Measurements from ENCODE around the gene CPNE5.

Gene CPNE5

DNA sequence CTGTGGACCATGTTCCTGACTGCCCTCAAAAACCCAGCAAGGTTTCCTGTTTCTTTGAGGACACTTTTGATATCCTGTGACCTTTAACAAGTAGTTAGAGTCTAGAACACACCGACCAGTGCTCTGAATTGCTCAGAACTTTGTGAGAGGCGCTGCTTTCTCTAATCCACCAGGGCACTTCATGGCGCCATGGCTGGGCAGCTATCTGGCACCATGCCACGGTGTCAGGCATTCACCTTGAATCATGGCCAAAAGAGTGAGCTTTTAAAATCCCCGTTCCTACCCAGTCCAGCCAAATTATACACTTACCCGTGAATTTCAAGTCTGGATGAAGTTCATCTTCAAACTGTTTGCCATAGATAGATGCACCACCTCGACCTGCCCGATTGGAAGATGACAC lies 17.0 kb upstream of the CPNE5 start:
- DNase-seq, result no peak

DNA sequence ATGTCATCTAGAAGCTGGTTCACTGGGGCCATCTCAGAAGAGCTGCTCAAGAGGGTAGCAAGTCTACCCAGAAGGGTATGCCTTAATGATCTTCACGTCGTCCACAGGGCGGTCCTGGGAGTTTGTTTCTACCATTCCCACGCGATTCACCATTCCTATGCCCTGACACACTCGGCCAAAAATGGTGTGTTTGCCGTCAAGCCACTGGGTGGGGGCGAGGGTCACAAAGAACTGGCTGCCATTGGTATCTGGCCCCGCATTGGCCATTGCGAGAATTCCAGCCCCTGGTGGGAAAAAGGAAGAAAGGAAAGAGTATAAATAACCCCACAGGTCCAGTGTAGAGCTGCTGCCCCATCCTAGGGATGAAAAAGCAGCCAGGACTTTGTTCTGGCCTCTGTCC lies 16.5 kb upstream of the CPNE5 start:
- no peak for DNase-seq

DNA sequence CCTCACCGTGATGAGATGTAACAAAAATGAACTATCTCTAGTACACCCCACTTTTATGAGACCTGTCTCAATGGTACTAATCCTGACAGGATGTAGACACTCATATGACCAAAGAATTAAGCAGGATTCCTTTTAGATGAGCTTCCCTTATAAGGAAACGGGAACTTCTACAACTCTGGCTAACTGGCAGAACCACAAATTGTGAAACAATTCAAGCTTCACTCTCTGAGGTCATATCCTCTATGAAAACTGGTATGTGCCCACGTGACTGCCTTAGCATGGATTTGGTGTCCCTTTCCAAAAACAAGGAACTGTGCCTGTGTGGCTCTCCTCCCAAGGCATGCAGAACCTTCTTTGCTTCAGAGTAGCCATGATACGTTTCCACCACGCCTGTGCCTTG lies 14.1 kb upstream of the CPNE5 start:
- no peak for DNase-seq

- DNase-seq, result no peak
Observed at GRCh38 chr6:36852481-36853147, 13.4 kb upstream of the CPNE5 start.

DNA sequence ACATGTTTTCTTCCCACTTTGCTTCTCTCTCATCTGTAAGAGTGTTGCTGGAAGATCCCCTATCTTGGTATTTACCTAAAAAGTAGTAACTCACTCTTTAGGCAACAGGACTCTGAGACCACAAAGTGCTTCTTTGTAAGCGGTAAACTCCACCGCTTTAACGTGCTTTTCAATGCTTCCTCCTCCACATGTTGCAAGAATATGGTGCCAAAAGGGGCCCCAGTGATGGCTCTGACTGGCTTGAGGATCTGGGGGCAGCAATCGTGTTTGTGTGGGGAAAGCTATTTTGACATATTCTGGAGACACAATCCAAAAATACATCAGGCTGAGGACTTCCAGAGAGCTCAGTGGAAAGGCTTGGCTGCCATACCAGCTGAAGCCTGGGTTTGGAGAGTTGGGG lies 12.4 kb upstream of the CPNE5 start:
- no peak for DNase-seq

DNA sequence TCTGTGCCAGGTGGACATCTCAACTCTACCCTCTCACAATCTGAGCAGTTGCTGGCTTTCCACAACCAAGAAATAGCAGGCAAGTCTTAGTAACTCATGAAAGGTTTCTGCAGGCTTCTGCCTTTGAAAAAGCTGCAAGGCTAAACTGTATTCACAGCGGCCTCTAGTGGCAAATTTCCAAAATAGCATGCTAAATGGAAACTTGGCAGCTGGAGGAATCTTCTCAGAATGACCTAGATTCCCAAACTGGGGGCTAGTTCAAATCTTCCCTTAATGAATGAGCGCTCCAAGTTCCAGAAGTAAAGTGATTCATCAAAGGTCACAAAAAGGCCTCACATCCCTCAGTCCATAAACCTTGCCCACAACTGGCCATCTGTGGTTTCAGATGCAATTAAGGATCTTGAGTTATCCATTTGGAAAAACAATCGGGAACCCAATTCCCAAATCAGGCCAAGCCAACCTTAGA lies 11.9 kb upstream of the CPNE5 start:
- peak; percentile 43 for DNase-seq

GRCh38 chr6:36850021-36850420 lies 10.8 kb upstream of the CPNE5 start:
- no peak for DNase-seq

- DNase-seq, result no peak
Observed at GRCh38 chr6:36848658-36849441, 9.6 kb upstream of the CPNE5 start.

- no peak for DNase-seq
Observed at GRCh38 chr6:36847991-36848390, 8.7 kb upstream of the CPNE5 start.

DNA sequence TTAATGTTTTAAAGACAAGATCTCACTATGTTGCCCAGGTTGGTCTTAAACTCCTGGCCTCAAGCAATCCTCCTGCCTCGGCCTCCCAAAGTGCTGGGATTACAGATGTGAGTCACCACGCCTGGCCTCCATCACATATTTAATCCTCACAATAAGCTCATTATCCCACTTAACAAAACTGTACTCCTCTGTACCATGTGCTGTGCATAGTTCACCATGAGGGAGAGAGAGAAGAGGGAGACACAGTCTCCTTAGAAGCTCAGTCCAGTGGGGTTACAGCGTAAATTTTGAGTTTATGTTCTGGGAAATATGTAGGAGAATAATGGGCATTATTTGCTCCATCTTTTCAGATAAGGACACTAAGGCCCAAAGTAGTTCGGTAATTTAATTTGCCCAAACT lies 7.9 kb upstream of the CPNE5 start:
- DNase-seq, result no peak

DNA sequence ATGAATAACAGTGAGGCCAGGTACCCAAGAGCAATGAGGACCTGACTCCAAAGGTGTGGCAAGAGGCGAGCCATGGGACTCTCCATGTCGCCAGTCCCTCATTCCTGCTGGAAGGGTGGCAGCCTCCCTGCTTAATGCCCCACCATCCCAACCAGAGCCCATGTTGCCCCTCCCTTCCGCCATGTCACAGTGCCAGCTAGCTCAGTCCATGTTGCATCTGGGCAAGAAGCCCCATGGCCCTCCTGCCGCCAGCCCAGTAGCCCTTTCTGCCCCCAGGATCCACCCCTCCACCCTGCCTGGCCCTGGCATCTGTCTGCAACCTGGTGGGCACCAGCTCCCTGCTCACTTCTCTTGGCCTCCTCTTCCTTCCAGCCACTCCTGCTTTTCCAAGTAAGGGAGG lies 6.0 kb upstream of the CPNE5 start:
- no peak for DNase-seq

- DNase-seq, result no peak
Observed at GRCh38 chr6:36844232-36845170, 5.3 kb upstream of the CPNE5 start.

- no peak for DNase-seq
Observed at GRCh38 chr6:36843170-36843569, 3.9 kb upstream of the CPNE5 start.

GRCh38 chr6:36841756-36842155 lies 2.5 kb upstream of the CPNE5 start:
- DNase-seq, result no peak

GRCh38 chr6:36840432-36841403 lies 1.5 kb upstream of the CPNE5 start:
- DNase-seq, result peak; percentile 44

DNA sequence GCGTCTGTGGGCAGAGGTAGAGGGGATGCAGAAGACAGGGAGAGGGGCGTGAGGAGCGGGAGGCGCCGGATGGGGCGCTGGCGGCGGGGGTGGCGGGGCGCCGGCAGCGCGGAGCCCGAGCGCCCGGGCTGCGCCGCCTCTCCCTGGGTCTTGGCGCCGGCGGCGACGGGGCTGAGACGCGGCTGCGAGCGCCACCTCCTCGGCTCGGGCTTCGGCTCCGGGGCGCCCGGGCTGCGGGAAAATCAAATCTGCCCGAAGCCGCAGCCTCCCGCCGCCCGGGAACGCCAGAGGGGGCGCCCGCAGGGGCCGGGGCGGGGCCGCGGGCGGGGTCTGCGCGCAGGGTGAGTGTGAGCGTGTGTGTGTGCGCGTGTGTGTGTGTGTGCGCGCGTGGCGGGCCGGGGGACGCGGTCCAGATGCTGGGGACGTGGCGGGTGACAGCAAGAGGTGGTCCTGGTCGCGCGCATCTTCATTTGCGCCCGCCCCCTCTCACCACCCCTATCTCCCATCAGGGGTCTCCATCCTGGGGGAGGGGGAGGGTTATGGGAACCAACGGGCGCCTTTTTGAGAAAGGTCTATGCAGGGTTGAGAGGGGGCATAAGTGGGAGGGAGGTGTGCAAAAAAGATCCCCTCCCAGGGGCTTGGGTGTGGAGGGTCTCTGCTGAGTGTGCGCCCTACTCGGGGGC lies 646 bp upstream of the CPNE5 start:
- peak; percentile 52 for DNase-seq

- no peak for DNase-seq
Observed at GRCh38 chr6:36837686-36838085, 1.6 kb downstream of the CPNE5 start.

- no peak for DNase-seq
Observed at GRCh38 chr6:36837022-36837339, 2.3 kb downstream of the CPNE5 start.

DNA sequence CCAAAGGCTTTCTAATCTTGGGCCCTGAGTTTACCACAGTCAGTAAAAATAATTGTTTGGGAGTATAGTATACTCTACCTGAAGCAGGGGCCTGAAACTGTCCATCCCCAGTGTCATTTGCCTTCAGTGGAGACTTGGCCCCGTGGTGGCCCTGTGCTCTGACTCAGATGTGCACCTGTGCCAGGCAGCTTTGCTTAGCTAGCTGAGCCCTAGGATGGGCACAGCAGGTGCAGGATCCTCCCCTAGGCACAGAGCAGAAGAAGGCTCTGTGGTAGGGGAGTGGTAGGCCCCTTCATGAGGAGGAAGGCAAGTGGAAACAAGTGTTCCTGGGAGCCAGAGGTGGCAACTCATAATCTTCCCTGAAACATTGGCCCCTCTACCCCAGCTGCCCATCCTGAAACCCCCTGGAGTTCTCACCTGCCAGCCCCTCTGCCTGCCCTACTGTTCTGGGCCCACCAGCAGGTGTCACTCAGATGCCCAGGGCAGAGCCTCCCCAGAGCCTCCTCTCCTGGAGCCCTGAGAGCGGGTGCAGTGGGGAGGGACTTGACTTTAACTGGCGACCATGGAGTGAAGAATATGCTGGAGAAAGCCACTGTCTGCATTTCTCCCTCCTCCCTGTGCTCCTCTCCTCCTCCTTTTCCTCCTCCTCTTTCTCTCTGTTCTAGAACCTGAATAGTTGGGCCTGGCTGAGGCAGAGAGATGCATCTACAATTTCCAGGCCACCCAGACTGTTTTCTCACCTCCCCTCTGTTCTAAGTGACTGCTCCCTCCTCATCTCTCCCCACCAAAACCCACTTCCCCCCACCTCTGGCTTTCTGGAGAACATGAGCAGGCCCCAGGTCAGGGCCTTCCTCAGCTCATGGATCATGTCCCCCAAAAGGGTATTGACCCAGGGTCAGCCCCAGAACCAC lies 2.9 kb downstream of the CPNE5 start:
- DNase-seq, result no peak

- DNase-seq, result no peak
Observed at GRCh38 chr6:36834576-36835341, 4.5 kb downstream of the CPNE5 start.

Measured in activated CD4-positive, alpha-beta T cell treated with anti-CD3 and anti-CD28 coated beads for 48 hours (primary cell).